ENCODE data around the gene APOL1.
"Not testable (repeated sequence)": the region's sequence is repeated elsewhere in the genome, so short reads cannot be mapped to it uniquely, and the experiment has no call there.

Gene APOL1, protein sequence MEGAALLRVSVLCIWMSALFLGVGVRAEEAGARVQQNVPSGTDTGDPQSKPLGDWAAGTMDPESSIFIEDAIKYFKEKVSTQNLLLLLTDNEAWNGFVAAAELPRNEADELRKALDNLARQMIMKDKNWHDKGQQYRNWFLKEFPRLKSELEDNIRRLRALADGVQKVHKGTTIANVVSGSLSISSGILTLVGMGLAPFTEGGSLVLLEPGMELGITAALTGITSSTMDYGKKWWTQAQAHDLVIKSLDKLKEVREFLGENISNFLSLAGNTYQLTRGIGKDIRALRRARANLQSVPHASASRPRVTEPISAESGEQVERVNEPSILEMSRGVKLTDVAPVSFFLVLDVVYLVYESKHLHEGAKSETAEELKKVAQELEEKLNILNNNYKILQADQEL

DNA sequence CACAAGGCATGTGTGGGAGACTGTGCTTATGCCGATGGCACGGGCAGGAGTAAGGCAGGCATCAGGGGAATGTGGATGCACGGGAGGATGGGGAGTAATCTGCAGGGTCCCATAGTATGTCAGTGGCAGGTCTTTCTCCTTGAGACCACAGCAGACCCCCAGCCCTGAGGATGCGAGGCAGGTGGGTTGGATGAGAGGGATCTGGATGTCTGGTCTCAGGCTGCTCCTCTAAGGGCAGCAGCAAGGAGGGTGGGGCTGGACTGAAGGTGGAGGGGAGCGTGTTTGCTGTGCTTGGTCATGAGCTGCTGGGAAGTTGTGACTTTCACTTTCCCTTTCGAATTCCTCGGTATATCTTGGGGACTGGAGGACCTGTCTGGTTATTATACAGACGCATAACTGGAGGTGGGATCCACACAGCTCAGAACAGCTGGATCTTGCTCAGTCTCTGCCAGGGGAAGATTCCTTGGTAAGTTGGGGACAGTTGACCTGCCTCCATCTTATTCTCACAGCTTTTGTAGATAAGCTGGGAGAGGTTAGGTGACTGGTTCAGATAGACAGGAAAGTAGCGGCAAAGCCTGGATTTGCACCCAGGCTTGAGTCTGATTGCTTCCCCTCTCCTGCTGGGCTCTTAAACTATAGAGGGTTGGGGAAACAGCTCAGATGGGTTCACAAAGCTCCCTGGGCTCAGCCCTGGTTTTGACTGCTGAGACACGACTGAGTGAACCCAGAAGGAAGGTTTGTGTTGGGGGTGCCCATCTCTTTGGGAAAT is at the start of gene APOL1:
Gene APOL1, plus strand, starts transcription at position 380 of the 769 bp plus-strand sequence. CDS start 1,823 bp downstream, outside the sequence.
- DNase-seq: peak; percentile 24 to 43

DNA sequence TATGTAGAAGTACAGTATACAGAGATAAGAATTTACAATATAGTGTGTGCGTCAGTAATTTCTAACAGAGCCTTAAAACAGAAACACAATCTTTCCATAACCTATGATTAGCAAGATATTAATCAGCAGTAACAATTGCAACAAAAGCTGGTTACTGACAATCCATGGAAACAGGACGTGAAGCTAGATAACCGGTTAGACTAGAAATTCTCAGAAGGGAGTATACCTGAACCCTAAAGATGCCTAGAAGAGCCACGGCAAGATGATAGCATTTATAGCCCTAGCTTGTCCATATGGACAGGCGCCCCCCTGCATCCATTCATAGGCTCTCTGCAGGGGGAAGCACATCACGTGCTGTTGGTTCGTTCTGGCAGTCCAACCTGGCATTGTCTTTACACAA is 49.5 kb upstream of the APOL1 start:
- DNase-seq: not testable (repeated sequence)

DNA sequence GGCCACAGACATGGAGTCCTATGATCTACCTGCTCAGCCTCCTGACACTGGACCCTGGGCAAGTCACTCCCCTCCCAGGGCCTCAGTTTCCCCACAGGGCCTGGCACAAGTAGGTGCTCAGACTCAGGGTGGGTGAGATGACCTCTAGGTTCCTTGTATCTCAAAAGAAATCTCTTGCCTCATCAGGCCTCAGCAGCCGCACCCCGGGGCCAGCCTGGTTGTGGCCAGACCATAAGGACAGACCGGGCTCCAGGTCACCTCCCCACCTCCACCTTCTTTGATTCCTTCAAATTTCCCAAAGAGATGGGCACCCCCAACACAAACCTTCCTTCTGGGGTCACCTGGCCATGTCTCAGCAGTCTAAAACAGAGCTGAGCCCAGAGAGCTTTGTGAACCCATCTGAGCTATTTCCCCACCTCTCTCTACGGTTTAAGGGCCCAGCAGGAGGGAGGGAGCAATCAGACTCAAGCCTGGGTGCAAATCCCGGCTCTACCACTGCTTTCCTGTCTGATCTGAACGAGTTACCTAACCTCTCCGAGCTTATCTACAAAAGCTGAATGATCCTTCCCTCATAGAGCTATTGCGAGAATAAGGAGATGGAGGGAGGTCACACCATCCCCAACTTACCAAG is 48.8 kb upstream of the APOL1 start:
- no peak for DNase-seq

DNA sequence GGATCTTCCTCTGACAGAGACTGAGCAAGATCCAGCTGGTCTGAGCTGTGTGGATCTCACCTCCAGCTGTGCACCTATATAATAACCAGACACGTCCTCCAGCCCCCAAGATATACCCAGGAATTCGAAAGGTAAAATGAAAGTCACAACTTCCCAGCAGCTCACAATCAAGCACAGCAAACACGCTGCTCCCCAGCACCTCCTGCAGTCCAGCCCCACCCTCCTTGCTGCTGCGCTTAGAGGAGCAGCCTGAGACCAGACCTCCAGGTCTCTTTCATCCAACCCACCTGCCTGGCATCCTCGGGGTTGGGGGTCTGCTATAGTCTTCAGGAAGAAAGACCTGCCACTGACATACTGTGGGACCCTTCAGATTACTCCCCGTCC is 48.3 kb upstream of the APOL1 start:
- no peak for DNase-seq

DNA sequence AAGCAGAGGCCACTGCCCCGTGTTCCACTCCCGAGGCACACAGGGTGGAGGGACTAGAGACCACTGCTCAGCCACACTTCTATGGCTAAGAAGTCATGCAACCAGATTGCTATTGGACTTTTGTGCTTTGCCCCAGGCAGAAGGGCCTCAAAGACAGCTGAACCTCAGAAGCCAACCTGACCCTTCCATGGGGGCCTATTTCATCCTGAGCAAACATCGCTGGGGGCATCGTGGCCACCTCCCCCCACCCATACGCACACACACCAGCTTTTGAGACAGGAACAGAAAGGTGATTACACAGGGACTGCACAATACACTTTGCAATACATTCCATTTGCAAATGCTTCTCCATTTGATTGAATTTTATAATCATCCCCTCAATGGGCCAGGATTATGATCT is 47.4 kb upstream of the APOL1 start:
- DNase-seq: not testable (repeated sequence)

DNA sequence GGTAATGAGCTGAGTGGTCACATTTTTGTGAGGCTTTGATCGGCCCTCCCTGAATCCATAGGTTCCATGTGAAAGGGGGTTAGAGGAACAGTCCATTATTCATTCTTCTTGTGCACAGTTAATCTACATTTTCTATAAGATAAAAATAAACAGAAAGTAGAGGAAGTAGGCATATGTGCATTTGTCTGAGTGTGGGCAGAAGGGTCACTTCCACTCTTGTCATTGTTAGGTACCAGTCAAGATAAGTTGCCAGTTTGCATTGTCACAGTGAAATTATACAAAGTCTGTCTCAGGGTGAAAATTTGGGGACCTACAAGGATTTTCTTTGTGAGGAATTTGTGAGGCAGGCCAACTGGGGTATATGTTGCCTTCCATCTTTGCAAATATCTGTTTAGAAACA is 46.7 kb upstream of the APOL1 start:
- no peak for DNase-seq

DNA sequence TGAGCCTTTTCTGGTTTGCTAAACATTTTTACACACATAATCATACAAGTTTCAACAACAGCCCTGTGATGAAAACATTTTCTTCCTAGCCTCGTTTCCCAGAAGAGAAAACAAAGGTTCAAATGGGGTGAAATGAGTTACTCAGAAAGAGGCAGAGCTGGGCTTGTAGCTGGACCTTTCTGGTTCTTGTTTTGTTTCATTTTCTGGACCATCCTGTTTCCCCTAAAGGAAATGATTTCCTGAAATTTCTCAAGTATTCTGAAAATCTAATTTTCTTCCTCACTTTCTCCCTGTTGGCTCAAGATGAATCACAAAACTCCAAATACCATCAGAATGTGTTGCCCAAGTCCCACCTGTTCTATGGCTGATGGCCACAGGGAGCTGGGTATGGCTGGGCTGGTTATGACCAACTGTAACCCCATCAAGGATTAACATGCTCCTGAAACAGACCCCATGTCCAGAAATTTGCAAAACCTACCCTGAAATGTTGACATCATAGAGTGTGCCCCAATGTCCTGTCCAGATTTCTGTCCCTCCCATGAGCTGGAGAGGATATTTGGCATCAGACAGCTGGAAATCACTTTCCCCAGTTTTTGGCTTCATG is 44.7 kb upstream of the APOL1 start:
- no peak for DNase-seq

DNA sequence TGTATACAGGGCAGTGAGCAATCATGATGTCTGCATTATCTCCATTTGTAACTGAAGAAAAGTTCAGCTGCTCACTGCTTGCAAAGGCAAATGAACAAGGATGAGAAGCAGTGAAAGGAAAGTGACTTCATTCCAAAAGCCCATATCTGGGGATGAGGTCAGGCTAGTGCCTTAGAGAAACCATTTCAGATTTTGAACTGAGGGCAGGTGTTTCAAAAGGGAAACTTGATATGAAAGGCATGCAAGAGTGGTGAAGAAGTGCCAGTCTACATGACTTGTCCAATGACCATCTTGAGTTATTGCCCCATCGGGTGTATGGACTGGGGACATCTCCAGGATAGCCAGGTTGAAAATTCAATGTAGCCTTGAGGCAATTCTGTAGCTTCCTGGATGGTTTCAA is 44.0 kb upstream of the APOL1 start:
- no peak for DNase-seq

DNA sequence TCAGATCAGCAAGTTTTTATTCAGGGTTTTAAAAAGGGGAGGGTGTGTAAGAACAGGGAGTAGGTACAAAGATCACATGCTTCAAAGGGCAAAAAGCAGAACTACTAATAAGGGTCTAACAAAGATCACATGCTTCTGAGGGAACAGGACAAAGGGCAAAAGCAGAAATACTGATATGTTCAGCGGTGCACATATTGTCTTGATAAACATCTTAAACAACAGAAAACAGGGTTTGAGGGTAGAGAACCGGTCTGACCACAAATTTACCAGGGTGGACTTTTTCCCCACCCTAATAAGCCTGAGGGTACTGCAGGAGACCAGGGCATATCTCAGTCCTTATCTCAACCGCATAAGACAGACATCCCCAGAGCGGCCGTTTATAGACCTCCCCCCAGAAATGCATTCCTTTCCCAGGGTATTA is 43.4 kb upstream of the APOL1 start:
- not testable (repeated sequence) for DNase-seq

DNA sequence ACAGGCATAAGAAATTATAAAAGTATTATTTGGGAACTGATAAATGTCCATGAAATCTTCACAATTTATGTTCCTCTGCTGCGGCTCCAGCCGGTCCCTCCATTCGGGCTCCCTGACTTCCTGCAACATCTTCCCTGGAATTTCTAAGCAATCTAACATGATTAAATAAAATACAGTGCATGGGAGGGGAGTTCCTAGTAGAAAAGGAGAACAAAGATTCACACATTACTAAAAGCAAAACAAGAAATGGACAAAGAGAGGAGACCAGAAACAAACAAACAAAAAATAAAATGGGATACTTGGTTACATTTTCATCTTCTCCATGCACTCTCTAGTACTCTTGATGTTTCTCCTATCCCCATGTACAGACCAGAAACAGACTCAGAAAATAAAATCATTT is 42.7 kb upstream of the APOL1 start:
- DNase-seq: no peak

DNA sequence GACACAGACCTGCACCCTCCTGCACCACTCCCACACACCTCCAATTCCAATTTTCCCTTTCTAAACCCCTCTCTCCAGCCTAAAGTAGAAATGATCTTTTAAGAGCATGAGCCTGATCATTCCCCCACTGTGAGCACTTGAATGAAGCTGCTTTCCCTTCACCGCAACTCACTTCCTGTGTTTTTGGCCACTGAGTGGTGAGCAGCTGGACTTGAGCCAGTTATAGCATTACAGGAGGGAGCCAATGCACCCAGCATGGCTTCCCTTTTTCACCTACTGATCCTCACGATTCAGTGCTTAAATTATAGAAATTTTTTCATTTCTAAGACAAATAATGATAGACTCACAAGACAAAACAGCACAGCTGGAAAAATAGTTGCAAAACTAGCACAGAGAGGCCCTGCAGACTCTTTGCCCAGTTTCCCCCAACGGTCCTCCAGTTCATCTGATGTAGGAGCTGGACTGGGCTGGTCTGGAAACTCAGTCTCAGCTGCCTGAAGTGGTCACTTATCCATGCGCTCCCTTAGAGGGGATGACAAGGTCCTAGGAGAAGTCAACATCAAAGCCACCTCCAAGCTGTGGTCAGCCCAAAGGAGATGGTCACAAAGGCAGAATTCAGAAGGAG is 41.6 kb upstream of the APOL1 start:
- DNase-seq: peak; percentile 79 to 86

DNA sequence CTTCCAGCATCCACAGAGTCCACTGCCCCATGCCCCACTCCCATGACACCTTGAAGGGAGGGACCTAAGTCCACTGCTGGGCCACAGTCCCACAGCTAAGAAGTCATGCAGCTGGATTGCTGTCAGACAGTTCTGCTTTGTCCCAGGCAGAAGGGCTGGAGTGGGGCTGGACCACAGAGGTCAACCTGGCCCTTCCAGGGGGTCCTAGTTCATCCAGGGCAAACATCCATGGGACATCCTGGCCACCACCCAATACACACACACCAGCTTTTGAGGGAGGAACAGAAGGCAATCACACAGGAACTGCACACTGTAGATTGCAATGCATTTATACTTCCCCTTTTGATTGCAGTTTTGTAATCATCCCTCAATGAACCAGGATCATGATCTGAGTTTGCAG is 40.0 kb upstream of the APOL1 start:
- DNase-seq: peak; percentile 62 to 77

DNA sequence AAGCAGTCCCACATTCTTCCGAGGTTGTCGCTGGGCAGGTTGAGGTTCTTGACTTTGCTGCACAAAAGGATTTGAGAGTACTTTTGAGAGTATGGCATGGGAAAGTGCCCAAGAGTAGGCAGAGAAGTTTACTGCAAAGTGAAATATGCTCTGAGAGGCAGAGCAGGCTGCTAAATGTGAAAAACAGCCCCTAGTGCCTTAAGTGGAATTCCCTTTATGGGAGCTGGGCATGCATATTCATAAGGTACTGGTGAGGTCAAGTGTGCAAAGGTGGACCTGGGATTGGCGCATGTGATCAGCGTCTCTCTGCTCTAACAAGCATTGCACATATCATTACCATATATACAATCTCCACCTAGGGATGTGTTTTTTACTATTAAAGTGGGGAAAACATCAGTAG is 39.3 kb upstream of the APOL1 start:
- DNase-seq: no peak

DNA sequence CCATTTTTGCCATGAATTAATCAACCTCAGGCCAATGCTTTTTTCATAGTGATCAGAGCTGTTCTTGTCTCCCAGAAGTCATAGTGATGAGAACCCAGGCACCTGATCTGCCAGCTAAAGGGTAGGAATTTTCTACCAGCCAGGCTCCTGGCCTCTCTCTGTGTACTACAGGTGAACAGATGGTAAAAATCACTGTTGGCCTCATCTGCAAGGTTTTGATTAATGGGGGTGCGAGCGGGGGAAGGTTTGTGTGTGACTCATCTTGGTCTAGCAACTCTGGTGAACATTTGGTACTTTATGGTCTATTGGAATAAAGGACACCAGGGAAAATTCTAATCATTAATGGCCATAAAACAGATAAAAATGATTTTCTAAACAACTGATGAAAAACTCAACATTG is 37.0 kb upstream of the APOL1 start:
- DNase-seq: no peak

DNA sequence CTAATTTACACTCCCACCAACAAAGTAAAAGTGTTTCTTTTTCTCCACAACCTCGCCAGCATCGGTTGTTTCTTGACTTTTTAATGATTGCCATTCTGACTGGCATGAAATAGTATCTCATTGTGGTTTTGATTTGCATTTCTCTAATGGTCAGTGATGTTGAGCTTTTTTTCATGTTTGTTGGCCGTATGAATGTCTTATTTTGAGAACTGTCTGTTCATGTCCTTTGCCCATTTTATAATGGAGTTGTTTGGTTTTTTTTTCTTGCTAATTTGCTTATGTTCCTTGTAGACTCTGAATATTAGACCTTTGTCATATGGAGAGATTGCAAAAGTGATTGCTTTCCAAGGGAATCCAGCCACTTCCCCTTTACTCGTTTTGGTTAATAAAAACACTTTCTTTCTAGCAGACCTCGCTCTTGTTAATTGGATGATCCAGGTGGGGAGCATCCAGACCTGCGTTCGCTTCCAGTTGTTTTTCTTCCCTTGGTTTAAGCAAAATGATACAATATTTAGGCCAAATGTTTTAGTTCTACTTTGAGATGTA is 34.2 kb upstream of the APOL1 start:
- peak; percentile 25 to 55 for DNase-seq

DNA sequence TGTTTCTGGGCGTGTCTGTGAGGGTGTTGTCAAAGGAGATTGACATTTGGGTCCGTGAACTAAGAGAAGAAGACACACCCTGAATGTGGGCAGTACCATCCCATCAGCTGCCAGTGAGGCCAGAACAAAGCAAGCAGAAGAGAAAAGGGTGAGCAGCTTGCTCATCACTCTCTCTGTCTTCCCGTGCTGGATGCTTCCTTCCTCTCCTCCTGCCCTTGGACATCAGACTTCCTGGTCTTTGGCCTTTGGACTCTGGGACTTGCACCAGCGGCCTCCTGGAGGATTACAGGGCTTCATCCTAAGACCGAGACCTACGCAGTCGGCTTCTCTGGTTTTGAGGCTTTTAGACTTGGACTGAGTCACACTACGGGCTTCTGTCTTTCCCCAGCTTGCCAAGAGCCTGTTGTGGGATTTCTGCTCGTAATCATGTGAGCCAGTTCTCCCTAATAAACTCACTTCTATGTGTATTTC is 32.4 kb upstream of the APOL1 start:
- DNase-seq: no peak

DNA sequence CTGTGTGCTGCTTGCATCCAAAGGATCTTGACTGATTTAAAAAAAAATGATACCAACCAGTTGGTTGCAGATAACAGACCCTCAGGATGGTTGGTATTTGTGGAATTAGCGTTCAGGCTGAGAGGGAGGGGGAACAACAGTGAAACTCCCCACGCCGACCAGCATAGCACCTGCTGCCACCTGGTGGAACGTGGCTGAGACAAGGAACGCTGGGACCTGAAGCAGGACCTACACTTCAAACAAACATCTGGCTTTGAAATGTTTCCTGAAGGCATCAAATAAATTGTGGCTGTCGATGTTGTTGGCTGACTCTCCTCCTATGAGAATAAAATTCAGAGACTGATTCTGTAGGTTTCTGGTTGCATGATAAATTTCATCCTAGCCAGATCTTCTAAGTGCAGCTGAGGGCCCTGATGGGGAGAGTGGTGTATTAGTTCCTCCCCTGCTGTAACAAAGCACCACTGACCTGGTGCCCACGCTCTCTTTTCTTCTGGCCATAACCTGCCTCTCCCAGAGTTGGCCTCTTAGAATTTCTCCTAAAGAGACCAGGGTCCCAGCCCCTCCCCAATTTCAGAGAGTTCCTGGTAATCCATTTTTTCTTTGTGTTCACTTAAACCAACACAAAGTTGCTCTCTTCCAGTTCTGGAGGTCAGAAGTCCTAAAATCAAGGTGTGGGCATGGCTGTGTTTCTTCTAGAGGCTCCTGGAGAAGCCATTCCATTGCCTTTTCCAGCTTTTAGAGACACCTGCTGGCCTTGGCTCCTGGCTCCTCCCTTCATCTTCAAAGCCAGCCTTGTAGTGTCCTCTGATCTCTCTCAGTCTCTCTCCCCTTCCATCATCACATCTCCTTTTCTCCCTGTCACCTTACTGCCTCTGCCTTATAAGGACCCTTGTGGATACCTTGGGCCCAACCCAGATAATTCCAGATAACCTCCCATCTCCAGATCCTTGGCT is 30.9 kb upstream of the APOL1 start:
- DNase-seq: peak; percentile 31 to 39

DNA sequence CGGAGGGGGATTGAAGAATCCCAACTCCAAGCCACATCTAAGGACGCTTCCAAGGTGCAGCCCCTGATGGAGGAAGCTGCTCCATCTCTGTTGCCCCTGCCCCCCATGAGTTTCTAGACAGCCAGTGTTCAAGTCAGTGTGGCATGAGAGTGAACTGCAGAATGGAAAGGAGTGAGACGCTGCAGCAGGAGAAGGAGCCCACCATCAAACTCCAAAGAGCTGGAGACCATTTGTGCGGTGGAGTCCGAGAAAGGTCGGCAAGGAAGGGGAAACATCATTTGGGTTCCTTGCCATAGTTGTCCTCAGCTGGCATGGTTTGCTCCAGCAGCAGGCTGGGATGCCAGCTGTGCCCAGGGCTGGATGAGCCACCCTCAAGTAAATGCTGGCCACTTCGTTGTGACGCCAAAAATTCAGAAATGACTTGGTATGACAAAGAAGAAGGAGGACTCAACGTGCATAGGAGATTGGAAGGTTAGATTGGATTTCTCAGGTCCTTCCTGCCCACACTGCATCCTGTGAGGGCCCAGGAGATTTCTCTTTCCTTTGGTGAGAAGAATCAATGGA is 30.0 kb upstream of the APOL1 start:
- no peak for DNase-seq

DNA sequence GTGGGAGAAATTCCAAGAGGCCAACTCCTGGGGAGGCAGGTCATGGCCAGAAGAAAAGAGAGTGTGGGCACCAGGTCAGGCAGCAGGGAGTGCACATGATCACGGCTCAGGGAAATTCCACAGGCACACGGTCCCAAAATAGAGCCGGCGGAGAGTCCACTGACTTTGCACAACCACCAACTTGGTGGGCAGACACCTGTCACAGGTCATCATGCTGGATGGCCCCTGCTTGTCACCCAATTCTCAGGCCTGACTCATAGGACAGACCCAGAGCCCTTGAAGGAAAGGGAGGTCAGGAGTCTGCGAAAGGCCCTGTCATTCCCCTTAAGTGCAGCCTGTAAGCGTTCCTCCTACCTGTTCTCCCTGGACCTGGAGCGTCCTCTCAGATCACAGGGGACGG is 29.4 kb upstream of the APOL1 start:
- no peak for DNase-seq

DNA sequence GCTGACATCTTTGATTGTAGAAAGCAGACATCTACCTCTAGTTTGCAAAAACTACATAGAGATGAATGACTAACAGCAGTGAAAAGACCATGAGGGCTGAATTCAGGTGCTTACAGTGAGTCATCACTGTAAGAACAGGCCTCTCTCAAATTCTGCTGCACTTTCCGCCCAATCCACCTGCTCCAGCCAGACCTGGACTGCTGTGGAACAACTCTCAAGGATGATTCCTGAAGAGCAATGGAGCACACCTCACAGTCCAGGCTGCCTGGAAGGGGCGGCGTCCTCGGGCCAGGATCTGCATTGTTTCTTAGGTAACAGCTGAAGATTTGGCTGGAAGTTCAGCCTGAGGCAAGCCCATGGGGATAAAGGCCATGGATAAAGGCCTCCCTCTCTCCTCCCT is 28.7 kb upstream of the APOL1 start:
- no peak for DNase-seq
